Stimulated activated CD4-positive, alpha-beta T cell treated with anti-CD3 and anti-CD28 coated beads, TNF-alpha, amount 100 ng/mL, for 1 hour (primary cell): ENCODE measurements around the gene WNT16.
"Not testable (repeated sequence)": the region's sequence is repeated elsewhere in the genome, so short reads cannot be mapped to it uniquely, and the experiment has no call there.

Experiments
- DNase-seq, 3 donors: peaks; one replicate each; pipeline ENCODE4 v3.0.0-alpha.2; 2020; ENCODE audit warnings: low read depth in 3 of 3, low spot score in 1 of 3

Gene WNT16, protein sequence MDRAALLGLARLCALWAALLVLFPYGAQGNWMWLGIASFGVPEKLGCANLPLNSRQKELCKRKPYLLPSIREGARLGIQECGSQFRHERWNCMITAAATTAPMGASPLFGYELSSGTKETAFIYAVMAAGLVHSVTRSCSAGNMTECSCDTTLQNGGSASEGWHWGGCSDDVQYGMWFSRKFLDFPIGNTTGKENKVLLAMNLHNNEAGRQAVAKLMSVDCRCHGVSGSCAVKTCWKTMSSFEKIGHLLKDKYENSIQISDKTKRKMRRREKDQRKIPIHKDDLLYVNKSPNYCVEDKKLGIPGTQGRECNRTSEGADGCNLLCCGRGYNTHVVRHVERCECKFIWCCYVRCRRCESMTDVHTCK

DNA sequence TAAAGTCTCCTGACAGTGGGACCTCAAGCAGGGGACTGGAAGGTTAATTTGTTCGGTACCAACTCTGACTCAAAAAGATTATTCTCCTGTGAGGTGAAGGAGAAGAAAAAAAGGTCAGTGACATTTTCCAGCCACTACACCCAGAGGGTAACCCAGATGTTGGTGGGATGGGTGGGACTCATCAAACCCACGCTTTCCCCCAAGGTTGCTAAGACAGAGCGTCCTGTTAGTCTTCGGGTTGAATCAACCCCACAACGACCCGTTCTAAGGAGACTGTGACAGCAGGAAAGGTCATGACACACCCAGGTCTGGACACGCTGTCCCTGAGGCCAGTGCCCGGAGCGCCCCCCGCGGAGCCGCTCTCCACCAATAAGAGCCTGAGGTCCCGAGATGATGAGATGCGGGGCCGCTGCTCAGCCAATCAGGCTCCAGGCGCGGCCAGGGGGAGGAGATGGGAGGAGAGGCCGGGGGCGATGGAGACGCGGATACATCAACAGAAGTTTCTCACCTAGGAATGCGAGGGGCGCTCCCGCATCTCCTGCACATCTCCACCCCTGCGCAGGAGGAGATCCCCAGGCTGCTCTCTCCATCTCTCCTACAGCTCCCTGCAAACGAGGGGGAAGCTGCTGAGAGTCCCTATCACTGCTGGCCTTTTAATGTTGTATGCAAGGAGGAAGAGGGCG, at the start of gene WNT16:
Gene WNT16 (plus strand): TSS at position 493 of the 683 bp plus-strand sequence. CDS start 293 bp downstream, outside the sequence.
- no peak for DNase-seq

DNA sequence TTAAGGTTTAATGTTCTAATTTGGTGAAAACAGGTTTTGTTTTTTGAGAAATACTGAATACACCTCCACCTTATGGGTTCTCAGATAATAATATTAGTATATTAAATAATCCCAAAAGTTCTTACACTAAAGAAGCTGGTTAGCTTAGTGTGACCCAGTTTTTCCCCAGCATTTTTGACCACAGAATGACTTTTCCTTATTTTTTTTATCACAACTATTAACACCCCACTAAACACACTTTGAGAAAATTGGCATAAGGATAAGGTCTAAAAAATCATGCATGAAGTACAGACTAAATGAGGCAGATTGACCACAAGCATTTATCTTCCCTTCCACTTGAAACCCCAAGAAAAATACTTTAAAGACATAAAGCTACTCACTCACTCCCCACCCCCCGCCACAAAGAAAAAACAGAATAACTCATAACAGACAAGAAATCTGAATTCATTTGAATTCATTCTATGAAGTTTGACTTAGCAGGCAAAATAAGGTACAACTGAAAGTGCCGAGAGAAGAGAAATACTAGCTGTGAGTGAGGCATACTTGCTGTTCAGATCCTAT, 49.7 kb upstream of the WNT16 start:
- DNase-seq = no peak

DNA sequence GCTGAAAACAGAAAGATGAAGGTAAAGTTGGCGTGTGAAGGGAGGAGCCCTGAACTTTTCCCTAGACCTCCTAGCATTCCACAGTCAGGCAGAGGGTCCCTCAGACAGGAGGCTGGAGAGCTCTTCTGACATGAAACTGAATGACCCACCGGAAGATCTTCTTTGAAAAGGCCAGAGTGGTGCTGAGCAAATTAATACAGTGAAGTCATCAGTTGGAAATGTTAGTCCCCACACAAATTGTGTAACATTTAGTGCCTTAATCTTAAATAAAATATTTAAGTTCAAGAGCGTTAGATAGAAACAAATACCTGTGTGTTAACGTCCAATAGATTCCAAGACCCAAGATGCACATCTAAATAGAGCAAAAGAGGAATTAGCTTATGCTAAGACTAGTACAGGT, 49.0 kb upstream of the WNT16 start:
- DNase-seq = no peak

DNA sequence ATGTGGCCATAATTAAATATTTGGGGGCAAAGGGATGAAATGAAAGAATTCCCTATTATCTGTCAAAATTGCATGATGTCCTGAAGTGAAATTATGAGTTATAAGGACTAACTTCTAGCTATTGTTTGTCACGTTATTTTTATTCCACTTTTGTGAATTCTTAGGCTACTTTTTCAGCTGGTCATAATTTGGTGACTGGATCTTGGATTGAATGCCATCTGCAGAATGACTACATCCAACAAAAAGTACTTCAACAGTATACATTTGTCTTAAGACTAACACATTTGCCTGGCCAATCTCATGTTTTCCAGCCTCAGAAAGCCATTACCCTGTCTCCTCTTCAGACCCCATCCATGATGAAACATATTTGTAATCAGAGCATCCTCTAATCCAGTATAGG, 48.1 kb upstream of the WNT16 start:
- DNase-seq = no peak

DNA sequence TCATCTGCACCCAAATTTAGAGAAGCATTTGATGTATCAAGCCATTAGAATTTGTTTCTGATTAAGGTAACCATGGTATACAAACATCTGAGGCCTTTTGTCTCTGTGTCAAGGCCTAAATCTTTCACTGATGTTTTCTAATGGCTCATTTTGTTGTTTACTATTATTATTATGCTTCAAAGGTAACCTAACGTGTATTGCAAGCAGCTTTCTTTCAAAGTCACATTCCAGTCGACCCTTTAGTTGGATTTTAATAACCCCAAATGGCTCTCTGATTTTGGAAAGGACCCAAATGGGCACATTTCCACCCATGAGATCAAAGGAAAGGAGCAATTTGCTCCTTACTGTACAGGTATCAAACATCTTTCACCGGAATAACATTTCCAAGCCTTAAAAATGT, 46.7 kb upstream of the WNT16 start:
- DNase-seq = no peak

DNA sequence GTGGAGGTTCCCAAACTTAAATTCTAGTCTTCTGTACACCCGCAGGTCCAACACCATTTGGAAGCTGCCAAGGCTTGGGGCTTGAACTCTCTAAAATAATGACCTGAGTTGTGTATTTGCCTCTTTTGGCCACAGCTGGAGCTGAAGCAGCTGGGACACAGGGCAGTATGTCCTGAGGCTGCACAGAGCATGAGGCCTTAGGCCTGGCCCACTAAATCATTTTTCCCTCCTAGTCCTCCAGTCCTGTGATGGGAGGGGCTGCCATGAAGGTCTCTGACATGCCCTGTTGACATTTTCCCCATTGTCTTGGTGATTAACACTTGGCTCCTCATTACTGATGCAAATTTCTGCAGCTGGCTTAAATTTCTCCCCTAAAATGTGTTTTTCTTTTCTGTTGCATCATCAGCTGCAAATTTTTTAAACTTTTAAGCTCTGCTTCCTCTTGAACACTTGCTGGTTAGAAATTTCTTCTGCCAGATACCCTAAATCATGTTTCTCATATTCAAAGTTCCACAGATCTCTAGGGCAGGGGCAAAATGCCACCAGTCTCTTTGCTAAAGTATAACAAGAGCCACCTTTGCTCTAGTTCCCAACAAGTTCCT, 43.6 kb upstream of the WNT16 start:
- DNase-seq = no peak

DNA sequence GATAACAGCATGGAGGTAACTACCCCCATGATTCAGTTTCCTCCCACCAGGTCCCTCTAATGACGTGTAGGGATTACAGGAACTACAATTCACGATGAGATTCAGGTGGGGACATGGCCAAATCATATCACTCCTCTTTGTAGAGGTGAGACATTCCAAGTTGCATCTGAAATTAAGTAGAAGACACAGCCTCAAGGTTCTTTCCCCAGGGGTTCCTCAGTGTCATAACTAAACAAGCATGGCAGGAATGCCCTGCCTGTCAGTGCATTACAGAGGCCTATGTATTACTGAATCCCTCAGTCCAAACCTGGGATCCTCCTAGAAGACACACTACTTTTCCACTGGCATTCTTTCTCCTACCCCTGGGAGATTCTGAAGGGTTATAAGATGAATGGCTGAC, 42.6 kb upstream of the WNT16 start:
- no peak for DNase-seq

DNA sequence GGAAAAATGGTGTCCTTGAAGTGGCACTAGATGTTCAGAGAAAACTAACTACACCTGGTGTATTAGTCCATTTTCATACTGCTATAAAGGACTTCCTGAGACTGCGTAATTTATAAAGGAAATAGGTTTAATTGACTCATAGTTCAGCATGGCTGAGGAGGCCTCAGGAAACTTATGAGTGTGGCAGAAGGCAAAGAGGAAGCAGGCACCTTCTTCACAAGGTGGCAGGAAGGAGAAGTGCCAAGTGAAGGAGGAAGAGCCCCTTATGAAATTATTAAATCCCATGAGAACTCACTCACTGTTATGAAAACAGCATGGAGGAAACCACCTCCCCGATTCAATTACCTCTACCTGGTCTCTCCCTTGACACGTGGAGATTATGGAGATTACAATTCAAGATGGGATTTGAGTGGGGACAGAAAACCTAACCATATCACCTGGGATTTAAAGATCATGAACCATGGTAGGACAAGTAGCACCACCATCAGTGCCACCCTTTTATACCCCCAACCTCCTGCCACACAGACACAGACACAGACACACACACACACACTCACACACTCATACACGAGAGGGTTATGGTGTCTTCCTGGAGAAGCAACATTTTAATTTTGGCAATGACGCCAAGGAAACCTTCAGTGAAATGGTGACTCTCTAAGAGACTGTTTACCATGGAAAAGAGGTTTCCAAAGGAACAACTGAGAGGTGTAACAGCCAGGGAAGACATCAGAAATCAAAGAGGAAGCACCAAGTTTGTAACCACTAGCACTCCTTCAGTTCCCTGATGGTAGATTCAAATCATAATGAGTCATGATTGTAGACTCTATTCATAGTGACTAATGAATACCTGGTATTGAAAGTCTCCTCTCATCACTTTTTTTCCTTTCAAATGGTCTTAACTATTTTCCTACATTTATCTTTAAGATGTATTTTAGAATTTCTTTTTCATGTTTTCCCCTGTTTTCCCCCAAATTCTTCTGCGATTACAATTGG, 41.8 kb upstream of the WNT16 start:
- no peak for DNase-seq

DNA sequence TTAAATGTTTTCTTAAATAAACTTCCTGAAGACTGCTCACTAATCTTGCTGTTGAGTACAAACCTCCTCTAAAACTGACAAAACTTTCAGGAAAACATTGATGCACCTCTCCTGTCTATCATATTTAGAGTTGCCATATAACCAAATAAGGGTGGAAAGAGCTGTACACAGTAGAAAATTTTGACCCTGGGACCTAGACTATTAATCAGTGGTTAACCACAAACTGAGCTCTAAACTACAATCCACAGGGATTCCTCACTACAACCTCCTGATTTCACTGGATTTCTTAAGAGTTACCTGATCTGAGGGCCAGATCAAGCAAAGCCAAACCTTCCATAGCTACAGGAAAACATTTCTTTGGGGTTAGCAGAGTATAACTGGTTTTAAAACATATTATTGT, 39.9 kb upstream of the WNT16 start:
- DNase-seq = no peak

DNA sequence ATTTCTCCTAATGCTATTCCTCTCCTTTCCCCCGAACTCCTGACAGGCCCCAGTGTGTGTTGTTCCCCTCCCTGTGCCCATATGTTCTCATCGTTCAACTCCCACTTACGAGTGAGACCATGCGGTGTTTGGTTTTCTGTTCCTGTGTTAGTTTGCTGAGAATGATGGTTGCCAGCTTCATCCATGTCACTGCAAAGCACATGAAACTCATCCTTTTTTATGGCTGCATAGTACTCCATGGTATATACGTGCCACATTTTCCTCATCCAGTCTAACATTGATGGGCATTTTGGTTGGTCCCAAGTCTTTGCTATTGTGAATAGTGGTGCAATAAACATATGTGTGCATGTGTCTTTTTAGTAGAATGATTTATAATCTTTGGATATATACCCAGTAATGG, 38.9 kb upstream of the WNT16 start:
- not testable (repeated sequence) for DNase-seq

DNA sequence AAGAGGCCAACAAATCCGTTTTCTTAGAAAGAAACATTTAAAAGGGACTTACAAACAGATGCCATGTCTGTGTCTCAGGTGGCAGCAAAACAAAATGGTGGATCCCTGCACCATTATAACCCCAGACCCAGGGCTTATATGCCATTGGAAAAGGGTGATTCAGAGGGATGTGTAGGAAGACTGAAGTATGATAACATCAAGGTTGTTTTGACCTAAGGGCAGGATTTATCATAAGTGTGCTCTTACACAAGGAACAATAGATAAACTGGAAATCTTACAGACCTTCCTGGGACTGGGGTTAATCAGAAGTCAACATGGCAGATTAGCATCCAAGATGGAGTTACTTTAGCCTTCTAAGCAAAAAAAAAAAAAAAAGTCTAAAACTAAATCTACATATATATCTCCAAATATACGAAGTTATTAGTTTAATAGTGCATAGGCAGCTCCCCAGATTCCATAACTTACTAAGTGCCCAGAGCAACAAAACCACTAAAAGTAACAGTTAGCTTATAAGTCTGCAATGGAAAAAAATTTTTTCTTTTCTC, 34.3 kb upstream of the WNT16 start:
- DNase-seq = no peak

DNA sequence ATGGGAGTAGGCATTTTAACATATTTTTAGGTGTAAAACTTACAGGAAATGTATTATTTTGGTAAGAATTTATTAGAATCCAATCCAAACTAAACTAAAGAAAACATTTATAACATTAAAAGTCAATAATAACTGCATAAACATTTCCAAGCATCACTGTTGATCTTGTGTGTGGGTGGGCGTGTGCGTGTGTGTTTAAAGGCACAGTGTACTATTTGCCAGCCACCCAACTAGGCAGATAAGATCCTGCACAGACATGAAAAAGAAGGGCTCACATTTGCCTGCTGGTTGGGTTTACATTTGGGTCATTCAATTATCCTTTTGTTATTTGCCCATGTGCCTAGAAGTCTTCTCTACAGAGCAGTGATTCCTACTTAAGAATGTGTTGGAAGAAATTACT, 31.0 kb upstream of the WNT16 start:
- DNase-seq = no peak

DNA sequence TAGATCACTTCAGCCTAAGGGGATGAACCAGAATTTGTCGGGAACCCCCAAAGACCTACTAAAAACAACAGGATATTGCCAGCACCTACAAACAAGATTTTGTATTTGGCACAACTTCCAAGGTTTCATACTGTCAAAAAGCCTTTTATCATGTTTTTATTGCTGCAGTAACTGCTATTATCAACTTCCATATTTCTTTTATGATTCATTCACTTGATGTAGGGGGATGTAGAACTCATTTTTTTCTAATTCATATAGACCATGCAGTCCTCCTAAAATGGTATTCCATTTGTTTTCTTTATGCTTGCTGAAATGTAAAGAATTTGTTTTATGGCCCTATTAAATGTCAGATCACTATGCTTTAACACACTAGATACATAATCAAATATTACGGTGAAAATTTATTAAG, 30.0 kb upstream of the WNT16 start:
- DNase-seq = no peak

DNA sequence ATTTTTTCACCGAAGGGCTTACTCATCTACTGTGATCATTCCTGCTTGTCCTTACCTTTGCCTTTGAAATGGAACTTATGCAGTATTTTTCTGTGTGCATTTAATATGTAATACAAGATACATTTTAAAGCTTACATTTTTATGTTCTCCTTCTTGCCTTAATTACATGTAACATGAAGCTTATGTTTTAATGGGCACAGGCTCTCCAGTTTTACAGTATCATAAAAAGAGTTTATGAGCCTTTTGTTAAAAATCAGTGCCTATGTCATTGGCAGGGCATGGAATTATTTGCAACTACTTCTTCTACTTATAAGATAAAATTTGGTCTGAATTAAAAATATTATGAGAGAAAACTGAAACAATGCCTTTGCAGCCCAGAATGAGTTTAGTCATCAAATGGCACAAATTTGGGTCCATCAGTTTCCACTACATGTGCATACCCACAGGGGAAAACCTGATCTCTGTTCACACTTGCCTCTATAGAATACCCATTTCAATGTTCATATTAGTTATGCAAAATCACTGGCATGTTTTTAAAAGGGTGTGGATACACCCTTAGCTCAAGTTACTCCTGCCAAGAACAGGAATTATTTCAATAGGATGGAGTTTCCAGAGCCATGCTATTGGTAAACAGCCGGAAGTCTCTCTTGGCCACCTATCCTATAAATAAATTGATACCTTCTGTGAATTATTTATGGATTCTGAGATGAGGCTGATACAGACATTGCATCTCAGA, 27.9 kb upstream of the WNT16 start:
- no peak for DNase-seq

DNA sequence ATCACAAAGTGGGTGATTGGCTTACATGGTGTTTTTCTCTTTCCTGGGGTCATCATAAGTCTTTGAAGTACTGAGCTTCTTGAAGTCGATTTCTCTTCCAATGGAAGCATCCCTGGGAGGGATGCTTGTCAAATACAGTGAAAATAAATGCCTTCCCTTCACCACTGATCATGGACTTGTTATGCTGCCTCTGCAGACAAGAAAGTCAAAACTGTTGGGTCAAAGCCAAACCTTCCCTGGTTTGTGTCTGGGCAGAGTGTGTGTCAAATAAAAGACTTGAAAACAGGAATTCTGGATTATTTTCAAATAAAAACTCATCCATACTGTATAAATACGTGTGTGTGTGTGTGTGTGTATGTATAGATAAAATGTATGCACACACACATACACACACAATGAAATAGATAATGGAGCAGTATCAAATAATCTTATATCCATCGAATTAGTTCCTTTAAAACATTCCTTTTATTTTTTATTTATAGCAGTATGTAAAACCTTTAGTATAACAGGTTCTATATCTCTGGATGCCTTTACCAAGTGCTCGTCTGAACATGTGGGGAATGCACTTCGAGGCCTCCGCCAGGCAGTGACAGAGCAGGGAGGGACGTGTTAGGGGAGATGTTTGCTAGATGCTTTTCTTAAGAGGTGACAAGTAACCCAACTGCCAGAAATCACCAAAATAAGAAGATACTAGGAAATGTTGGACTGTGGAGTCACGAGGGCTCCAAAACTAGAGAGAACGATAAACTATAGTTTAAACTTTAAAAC, 27.2 kb upstream of the WNT16 start:
- no peak for DNase-seq

DNA sequence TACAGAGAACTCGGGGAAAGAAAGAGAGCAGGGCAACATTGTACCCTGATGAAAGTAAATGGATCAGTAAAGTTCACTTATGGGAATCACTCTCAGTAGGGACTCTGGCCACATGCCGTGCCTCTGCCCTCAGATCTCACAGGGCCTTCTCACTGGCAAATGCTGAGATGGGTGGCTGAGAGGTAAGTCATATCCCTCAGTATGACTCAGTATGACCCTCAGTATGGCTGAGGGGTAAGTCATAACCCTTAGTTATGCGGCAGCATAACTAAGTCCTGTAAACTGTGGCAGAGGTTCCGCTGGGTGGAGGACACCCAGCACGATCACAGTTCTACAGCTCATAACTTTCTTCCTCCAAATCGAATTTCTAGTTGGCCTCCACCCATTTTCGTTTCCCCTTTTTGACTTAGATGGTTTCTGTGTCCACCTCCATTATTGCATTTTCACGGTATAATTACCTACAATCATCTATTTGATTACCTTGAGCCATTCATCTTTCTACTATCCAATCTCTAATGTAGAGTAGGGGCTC, 26.5 kb upstream of the WNT16 start:
- no peak for DNase-seq

DNA sequence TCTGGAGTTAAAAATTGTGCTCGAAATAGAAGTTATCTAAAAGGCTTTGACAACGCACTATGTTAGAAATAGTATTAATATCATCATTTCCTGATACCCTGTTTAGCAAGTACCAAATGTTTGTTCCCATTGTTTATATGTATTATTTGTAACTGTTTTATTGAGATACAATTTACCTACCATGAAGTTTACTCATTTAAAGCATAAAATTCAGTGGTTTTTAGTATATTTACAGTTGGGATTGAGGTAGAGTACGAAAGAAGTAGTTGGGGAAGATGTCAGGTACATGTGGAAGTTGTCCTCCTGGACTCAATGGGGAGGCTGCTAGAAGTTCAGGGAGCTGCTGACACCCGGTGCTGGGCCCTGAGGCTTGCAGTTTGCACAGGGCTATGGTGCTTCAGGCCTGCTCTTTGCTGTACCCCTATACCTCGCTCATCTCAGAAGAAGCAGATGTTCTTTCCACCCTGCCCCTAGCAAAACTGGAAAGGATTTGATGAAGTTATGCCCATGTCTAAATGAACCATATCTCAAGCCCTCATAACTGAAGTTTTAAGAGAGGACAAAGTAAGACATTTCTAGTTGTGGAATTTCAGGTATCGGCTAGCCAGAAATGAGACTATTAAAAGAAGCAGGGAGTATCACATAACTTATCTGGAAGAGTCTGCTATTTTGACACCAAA, 25.2 kb upstream of the WNT16 start:
- DNase-seq = no peak

DNA sequence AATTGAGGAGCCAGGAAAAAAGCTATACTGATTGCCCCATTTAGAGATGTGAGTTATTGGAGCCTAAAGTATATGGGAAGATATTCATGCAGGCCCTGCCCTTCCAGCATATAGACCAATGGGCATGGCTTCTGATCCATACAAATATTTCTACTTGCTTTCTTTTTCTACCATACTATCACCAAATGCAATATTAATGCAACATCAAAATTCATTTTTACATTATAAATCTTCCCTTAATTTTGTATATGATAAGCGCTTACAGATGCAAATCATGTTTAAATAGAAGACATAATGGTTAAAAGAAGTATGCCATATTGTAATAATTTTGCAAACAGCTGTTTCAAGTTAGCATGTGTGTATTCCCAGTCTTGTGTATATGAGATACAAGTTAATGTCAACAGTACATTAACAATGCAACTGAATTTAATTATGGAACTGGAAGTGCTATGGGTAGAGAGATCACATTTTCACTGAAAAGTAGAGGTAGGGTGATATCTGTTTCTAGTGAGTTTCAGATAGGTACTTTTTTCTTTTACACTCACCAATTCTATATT, 24.6 kb upstream of the WNT16 start:
- DNase-seq = no peak
